Brain microvascular endothelial cell (primary cell): ENCODE data around the gene SLC30A5.
"Not testable (repeated sequence)": the region's sequence is repeated elsewhere in the genome, so short reads cannot be mapped to it uniquely, and the experiment has no call there.

Experiments used
- DNase-seq: peaks from one replicate; pipeline ENCODE4 v3.0.0-alpha.2; 2020
- H3K27ac ChIP-seq: fragments of 250-450 bp; sonication (Bioruptor Pico); 2 replicates; pipeline ENCODE4 v1.5.1; 2020; ENCODE audit warnings: mild to moderate bottlenecking, moderate library complexity
- H3K27me3 ChIP-seq: fragments of 250-450 bp; sonication (Bioruptor Pico); replicated peaks from 2 replicates; pipeline ENCODE4 v1.5.1; 2020; ENCODE audit warnings: mild to moderate bottlenecking
- H3K36me3 ChIP-seq: fragments of 250-450 bp; sonication (Bioruptor Pico); replicated peaks from 2 replicates; pipeline ENCODE4 v1.5.1; 2020; ENCODE audit warnings: mild to moderate bottlenecking
- H3K4me3 ChIP-seq: 2 replicates; pipeline ENCODE4 v1.5.1; 2011; ENCODE audit warnings: low read depth, mild to moderate bottlenecking, control low read depth, low read length, moderate library complexity
- CTCF ChIP-seq: IDR thresholded peaks from 2 replicates; pipeline ENCODE4 v1.5.1; 2011; ENCODE audit warnings: low read depth, mild to moderate bottlenecking, moderate library complexity, low read length, control low read depth, inconsistent platforms; ENCODE audit errors: missing control alignments
- in situ Hi-C: cut with HindIII; loops from 2 replicates; pipeline ENCODE4 v1.10.0; 2017; ENCODE audit warnings: low sequenced_read_pairs, low pct_ligation_motif_present

Gene SLC30A5

GRCh38 chr5:69079556-69079955 lies 14.3 kb upstream of the SLC30A5 start:
- H3K27me3 ChIP-seq, result no peaks in the 10 kb centered on the region
- H3K27ac ChIP-seq, result no peak overlapping the region
- H3K36me3 ChIP-seq, result no peaks in the 10 kb centered on the region
- in situ Hi-C loops, result no loop called here
- no peak for TF ChIP-seq CTCF
- no peak for DNase-seq
- no peak overlapping the region for H3K4me3 ChIP-seq

GRCh38 chr5:69083412-69083811 lies 10.4 kb upstream of the SLC30A5 start:
- no peak overlapping the region for H3K27ac ChIP-seq
- TF ChIP-seq CTCF, result peak; percentile 15
- in situ Hi-C loops, result no loop called here
- no peaks in the 10 kb centered on the region for H3K36me3 ChIP-seq
- no peak for DNase-seq
- no peak overlapping the region for H3K4me3 ChIP-seq
- H3K27me3 ChIP-seq, result no peaks in the 10 kb centered on the region

GRCh38 chr5:69084195-69084594 lies 9.6 kb upstream of the SLC30A5 start:
- H3K27ac ChIP-seq, result no peak overlapping the region
- H3K27me3 ChIP-seq, result no peaks in the 10 kb centered on the region
- no peak for DNase-seq
- TF ChIP-seq CTCF, result no peak
- in situ Hi-C loops, result no loop called here
- no peak overlapping the region for H3K4me3 ChIP-seq
- H3K36me3 ChIP-seq, result no peaks in the 10 kb centered on the region

GRCh38 chr5:69084903-69085302 lies 8.9 kb upstream of the SLC30A5 start:
- no peak for TF ChIP-seq CTCF
- in situ Hi-C loops, result no loop called here
- no peak for DNase-seq
- Histone ChIP-seq H3K4me3 (no peak overlapping the region), H3K36me3 (no peaks in the 10 kb centered on the region), H3K27ac (no peak overlapping the region), H3K27me3 (no peaks in the 10 kb centered on the region)

- in situ Hi-C loops, result no loop called here
- Histone ChIP-seq H3K4me3 (no peak overlapping the region), H3K27ac (no peak overlapping the region), H3K36me3 (no peaks in the 10 kb centered on the region), H3K27me3 (no peaks in the 10 kb centered on the region)
- DNase-seq, result no peak
- no peak for TF ChIP-seq CTCF
Measured at GRCh38 chr5:69086206-69086605, 7.6 kb upstream of the SLC30A5 start.

- H3K36me3 ChIP-seq, H3K4me3 ChIP-seq, H3K27me3 ChIP-seq, in situ Hi-C loops, DNase-seq, H3K27ac ChIP-seq: not testable (repeated sequence)
Measured at GRCh38 chr5:69088006-69088405, 5.8 kb upstream of the SLC30A5 start.
